K562 (cell line): ENCODE measurements around the gene TMEM135. TPM values are rescaled to one million over a fixed set of nuclear protein-coding genes. Genes with fewer than 3 reads are reported as not detected.
A peak's percentile ranks its signal among the peaks of the same experiment; 100 is the strongest.

Experiments
- KLF16 ChIP-seq: IDR thresholded peaks from 2 replicates; pipeline ENCODE4 v1.6.1; 2016; ENCODE audit warnings: antibody characterized with exemption
- MTF1 ChIP-seq: fragments of 250-450 bp; sonication (Bioruptor Pico); IDR thresholded peaks from 2 replicates; pipeline ENCODE4 v1.9.0; 2021; ENCODE audit warnings: moderate library complexity, mild to moderate bottlenecking, inconsistent platforms, borderline replicate concordance
- NEUROD1 ChIP-seq: fragments of 150-350 bp; IDR thresholded peaks from 2 replicates; pipeline ENCODE4 v1.6.1; 2014; ENCODE audit warnings: borderline replicate concordance, low read length, low read depth; ENCODE audit not compliant: partially characterized antibody
- NFATC3 ChIP-seq: fragments of 450-650 bp; IDR thresholded peaks from 2 replicates; pipeline ENCODE4 v1.6.1; 2017; ENCODE audit warnings: mild to moderate bottlenecking
- NONO ChIP-seq, 2 experiments: fragments of 200-400 bp in 1 of 2; fragments of 450-650 bp in 1 of 2; formaldehyde crosslinking in 1 of 2; IDR thresholded peaks; 2 replicates each; pipeline ENCODE4 v1.6.1; 2017; ENCODE audit warnings: low read depth in 2 of 2, mild to moderate bottlenecking in 2 of 2, moderate library complexity in 2 of 2, low read length in 1 of 2
- RUNX1 ChIP-seq: sonication (generic); IDR thresholded peaks from 2 replicates; pipeline ENCODE4 v1.6.1; 2016; ENCODE audit warnings: antibody characterized with exemption, low read depth
- STAT5A ChIP-seq: IDR thresholded peaks from 2 replicates; pipeline ENCODE4 v1.6.1; 2012; ENCODE audit warnings: low read length, inconsistent platforms, borderline replicate concordance
- TRIM25 ChIP-seq: fragments of 450-650 bp; IDR thresholded peaks from 2 replicates; pipeline ENCODE4 v1.7.0; 2016; ENCODE audit warnings: borderline replicate concordance
- ZC3H11A ChIP-seq: IDR thresholded peaks from 2 replicates; pipeline ENCODE4 v1.6.1; 2012; ENCODE audit warnings: low read depth, low read length, improper control_type of control experiment
- ZFP1 ChIP-seq: fragments of 450-650 bp; formaldehyde crosslinking; IDR thresholded peaks from 2 replicates; pipeline ENCODE4 v1.4.0; 2020; ENCODE audit warnings: mild to moderate bottlenecking, mixed read lengths
- ZFX ChIP-seq: sonication (generic); formaldehyde crosslinking; IDR thresholded peaks from 2 replicates; pipeline ENCODE4 v1.8.0; 2022; ENCODE audit warnings: mild to moderate bottlenecking, missing genetic modification reagents, moderate library complexity
- ZHX1 ChIP-seq: fragments of 150-350 bp; conservative IDR thresholded peaks from 2 replicates; pipeline ENCODE4 v1.6.1; 2014; ENCODE audit warnings: low read length
- ZNF324 ChIP-seq: fragments of 250-450 bp; sonication (Bioruptor Pico); IDR thresholded peaks from 2 replicates; pipeline ENCODE4 v1.4.0; 2020; ENCODE audit warnings: mild to moderate bottlenecking
- ZNF407 ChIP-seq: fragments of 450-650 bp; IDR thresholded peaks from 2 replicates; pipeline ENCODE4 v1.6.1; 2016; ENCODE audit warnings: low read depth
- ZNF431 ChIP-seq: sonication (generic); formaldehyde crosslinking; IDR thresholded peaks from 2 replicates; pipeline ENCODE4 v1.8.0; 2022; ENCODE audit warnings: mild to moderate bottlenecking, missing genetic modification reagents
- ZNF766 ChIP-seq: fragments of 200-800 bp; sonication (Bioruptor generic); conservative IDR thresholded peaks from 2 replicates; pipeline ENCODE4 v1.6.1; 2016; ENCODE audit warnings: missing genetic modification characterization, missing compliant biosample characterization
- polyA plus RNA-seq, 8 experiments: library from polyadenylated mRNA; depleted of rRNA in 4 of 8; stranded (reverse) in 5 of 8; unstranded in 3 of 8; fragments of >200 nt; fragmentation: Nextera tagmentation in 2 of 8; fragmentation: Illumina TruSeq in 1 of 8; extraction: Ambion mirVana in 2 of 8; extraction: Trizol in 1 of 8; gene quantifications; 2 replicates each; pipeline versions ENCODE4 v1.2.1 to v1.2.3, GENCODE V29; 2011 to 2014; ENCODE audit warnings: inconsistent platforms in 1 of 8, missing spikeins in 1 of 8
- total RNA-seq, 7 experiments: library from RNA; depleted of rRNA in 6 of 7; stranded (reverse); fragments of >200 nt in 6 of 7; fragmentation: Illumina TruSeq in 2 of 7; extraction: Trizol in 2 of 7; gene quantifications; 2 replicates each; pipeline versions ENCODE4 v1.2.1 to v1.2.3, GENCODE V29; 2011 to 2021; ENCODE audit warnings: low replicate concordance in 1 of 7

The TMEM135 gene
- total and polyA plus RNA-seq, 9 of the 15 experiments (the other 6 are each of a cell fraction or from before 2014, with no cell fraction given): 17.3 to 53.6 (median 24.9) TPM

GRCh38 chr11:87037450-87038234 is at the start of gene TMEM135 (continued):
- TF ChIP-seq STAT5A (no peak), ZNF431 (CRISPR knock-in tag) (no peak), NEUROD1 (no peak), ZFX (CRISPR knock-in tag) (peak; percentile 23; the same call in 1 of the 2 replicates), TRIM25 (no peak), KLF16 (no peak), ZNF407 (no peak), ZC3H11A (no peak), NFATC3 (no peak), RUNX1 (no peak), ZHX1 (no peak), MTF1 (CRISPR knock-in tag) (no peak), ZNF766 (CRISPR knock-in tag) (0 out of 2 replicates have a peak, but pooled peaks have one; percentile 32), ZNF324 (CRISPR knock-in tag) (no peak), ZFP1 (no peak), NONO (IDR thresholded peaks at IDR 0.05; ENCODE audit: low read depth in 2 of 2, low read length in 1 of 2) (peak; percentile 54 to 73; a peak in 1 of 4 replicates)
